ENCODE data around the gene OR2AE1.

Gene OR2AE1

DNA sequence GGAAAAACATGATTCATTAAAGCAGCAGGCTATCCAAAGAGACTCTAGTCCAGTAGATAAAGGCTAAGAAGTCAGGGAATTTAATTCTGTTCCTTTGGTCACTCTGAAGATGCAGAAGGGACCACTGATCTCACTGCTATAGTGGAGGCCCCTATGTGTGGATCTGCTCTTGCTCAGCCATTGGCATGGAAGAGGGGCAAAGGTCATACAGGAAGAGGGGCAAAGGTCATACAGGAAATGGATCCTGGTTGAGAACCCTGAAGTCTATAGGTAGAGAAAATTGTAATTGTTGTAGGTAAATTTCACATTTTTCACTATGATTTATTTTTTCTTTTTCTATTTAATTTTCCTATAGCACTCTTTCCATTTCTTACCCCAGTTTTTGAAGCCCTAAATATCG lies 21.6 kb downstream of the OR2AE1 start:
- no peak for DNase-seq

DNA sequence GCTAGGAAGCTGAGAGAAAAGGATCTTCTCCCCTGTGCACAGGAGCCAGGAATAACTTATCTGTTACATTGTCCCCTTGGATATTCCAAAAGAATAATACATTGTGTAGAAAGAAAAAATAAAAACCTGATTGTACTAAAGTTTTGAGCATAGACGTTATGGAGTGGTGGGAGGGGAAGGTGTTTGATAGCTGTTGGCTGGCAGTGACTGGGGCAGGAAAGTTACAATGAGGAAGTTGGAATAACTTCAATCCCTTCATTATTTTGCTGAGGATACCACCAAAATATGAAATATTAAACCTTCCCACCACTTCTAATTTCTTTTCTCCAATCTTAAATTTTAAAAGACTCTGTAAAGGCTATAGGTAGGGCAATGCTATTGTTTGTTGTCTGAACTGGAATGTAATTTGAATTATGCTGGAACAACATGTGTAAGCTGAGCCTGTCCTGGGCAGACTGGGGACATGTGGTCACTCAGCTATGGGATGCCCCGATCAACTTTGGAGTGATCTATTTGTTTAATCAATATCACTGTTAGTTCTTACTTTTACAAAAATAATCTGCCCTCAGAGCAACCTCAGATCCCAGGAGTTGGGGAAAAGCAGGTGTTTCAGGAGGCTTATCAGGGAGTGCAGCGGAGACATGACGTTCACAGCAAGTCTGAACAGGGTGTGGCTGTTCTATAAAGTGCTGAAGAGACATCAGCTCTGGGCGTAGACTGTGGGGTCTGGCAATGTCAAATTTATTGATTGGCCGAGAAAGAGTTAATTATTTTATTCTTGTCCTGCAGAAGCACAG lies 28.2 kb downstream of the OR2AE1 start:
- DNase-seq = no peak

DNA sequence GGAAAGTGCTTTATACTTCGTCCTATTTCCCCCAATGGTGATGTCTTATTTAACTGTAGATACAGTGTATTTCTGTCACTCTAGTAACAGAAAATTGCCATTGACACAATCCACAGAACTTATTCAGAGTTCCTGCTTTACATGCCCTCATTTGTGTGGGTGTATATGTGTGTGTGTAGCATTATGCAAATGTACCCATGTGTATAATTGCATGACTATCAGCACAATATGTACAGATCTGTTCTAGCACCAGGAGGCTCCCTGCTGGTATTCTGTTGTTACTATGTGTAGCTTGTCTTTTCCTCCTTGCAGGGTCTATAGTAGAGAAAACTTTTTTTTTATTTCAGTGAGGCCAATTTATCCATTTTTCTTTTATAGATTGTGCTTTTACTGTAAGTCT lies 32.5 kb downstream of the OR2AE1 start:
- no peak for DNase-seq

DNA sequence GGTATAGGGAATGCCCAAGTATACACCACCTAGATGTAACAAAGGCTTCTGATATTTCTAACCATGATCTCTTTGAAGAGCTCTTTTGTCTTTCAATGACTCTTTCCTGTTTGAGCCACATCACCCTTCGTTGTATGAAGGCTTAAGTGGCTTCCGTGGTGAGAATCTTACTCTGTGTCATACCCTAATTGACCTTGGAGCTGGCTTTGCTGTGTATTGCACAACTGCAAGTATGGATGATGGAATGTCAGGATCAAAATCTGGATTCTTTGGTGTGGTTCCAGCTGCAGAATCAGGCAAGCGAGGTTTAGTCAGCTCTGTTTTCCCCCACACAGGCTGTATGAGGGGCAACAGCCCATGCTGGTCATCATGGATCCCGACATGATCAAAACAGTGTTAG lies 33.0 kb downstream of the OR2AE1 start:
- no peak for DNase-seq

DNA sequence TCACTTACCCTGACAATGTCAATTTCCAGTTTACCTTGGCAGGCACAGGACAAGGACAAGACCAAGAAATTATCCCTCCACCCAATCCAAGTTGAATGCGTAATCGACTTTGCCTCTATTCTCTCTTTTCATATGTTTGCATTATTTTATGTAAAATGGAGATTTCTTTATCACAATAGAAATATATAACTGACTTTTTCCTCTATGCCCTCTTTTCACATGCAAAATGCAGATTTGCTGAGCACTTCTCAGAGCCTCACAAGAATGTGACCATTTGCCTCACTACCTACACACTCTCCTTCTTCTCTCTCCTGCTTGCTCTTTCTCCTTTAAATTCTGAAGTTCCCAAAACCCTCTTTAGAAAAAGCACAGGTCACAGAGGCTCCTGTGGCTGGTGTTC lies 33.9 kb downstream of the OR2AE1 start:
- no peak for DNase-seq

DNA sequence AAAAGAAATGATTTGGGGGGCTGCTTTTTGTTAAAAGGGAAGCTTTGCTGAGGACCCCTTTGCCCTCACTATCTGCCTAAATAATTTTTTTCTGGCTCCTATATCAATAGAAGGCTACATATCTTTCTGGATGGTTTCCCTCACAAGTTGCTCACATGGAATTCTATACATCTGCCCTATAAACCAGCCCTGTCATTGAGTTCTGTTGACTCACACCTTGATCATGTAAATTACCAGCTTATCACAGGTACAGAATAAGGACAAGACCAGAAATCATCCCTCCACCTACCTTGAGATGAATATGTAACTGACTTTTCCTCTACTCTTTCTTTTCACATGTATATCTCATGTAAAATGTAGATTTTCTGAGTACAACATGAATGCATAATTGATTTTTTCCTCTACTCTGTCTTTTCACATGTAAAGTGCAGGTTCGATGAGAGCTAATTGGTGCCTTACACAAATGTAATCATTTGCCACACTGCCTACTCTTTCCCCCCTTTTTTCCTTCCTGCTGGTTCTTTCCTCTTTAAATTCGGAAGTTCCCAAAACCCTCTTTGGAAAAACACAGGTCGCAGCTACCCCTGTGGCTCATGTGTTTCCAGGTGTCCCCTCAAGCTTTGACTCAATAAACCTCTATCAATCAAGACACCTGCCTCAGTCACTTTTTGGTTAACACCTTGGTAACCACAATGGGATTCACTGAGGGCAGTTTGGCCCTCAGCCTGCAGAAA lies 36.5 kb downstream of the OR2AE1 start:
- DNase-seq = no peak

DNA sequence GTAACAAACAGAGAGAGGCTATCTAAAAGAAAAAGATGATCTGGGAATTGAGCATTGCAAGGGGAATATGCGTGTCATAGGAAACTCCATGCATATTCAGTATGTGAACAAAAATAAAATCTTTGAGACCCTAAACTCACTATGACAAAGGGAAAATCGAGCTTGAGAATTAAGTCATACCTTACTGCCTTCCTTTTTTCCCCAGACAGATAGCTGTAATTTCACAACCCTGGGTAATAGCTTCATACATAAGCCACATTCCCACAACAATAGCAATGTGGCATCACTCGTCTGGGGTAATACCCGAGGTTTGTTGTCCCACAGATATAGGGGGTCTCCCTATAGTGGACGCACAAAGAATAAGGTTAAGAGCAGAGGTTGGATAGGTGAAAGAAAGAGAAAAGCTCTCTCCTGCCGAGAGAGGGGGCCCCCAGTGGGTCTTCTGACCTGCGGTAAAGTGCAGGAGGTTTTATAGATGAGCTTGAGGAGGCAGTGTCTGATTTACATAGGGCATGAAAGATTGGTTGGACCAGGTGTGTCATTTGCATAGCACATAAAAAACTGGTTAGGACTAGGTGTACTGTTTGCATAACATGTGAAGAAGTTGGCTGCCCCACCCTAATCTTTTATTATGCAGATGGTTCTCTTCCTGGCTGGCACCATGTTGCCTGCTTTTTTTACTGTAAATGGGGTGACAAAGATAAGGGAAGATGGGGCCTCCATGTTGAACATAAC lies 37.4 kb downstream of the OR2AE1 start:
- no peak for DNase-seq

DNA sequence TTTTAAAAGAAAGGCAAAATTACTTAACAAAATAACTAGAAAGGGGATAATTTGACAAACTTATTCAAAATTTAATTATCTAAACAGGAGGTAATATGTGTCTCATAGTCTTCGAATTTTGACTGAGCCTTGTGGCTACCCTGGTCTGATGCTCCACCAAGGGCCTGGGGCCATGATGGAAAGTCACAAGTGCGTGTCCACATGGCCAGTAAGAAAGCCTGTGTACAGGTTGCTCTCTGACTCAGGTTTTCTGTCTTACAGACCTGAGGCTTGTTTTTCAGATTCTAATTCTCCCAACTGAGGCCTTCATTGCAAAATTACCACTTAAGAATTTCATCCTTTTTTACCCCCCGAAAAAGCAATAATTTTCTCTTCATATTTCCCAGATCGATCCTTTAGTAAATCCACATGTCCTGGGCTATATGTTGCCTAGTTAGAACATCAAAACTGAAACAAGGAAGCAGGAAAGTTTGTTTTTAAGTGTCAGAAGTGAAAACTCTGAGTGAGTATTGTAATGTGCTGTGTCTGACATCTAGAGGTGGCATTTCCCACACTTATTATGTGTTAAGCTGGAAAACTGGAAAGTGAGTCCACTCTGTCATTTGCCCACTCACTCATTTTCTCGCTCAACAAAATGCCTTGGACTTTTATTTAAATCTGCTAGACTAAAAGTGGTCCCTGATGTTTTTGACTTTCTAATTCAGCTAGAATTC lies 39.0 kb downstream of the OR2AE1 start:
- DNase-seq = no peak

DNA sequence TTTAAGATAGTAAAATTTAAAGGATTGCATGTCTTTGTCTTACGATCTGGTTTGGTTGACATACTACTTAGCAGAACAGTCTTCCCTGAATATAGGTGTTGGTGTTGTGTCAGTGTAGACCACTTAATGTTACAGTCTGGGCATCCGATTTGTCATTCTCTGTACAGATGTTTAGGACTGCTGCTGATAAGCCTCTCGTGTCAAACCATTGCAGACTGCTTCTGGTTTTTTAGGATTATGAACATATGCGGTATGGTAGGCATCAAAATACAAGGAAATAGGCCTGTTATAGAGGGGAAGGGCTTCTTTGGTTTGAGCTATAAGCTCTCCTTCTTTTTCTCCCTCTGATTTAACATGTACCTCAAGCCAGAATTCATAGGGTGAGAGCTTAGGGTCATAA lies 41.6 kb downstream of the OR2AE1 start:
- no peak for DNase-seq

DNA sequence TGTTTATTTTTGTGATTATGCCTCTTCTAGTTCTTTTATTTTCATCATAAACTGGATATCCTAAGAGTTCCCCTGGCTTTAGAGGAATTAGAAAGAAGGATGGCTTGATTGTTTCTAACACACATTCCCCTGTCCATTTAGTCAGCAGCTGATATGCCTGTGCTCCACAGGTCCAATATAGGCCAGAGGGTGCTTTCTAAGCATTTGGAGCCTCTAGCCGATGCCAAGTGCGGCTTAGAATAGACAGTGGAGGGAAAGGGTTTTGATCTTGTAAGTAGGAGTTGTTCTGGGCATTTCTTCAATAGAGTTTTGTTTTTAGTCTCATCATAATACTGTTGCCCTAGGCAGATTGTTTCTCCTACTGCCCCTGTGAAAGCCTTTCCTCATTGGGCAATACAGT lies 42.5 kb downstream of the OR2AE1 start:
- DNase-seq = no peak

DNA sequence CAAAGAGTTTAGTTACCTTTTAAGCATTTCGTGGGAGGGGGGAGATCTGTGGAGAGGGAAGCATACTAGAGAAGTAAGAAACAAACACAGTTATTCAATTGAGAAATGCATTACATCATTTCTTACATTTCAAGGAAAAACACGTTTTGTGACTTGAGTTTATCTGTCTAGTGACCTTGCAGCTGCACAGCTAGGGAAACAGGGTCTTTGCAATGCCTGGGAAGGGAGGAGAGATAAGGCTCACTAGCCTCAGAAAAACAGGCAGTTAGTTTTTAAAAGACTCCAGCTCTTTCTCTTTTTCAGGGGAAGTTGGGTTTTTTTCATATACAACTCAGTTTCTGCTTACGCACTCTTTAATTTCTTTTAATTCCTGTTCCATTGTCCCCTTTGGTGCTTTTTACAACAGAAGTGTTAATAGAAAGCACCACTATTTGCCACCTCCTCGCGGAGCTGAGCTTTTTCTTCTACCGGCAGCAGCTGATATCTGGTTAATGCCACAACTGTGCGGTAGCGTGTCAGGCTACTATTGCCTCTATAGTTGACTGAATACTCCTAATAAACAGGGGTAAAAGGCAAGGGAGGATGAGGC lies 43.5 kb downstream of the OR2AE1 start:
- no peak for DNase-seq

DNA sequence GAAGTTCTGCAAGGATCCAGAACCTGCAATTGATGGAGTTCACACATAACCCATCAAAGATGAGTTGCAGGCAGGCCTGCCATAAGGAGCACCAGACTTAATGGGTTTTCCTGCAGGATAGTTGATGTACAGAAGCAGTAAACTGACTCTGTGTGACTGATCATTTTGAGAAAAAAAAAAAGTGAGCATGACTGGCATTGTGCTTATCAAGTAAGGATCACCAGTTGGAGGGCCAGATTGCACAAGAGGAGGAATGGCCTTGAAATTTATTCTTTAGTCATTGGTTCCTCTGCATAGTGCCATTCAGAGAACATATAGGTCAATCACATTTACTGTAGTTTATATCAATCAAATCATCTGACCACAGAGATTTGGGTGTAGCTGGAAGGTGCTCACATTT lies 45.2 kb downstream of the OR2AE1 start:
- no peak for DNase-seq

DNA sequence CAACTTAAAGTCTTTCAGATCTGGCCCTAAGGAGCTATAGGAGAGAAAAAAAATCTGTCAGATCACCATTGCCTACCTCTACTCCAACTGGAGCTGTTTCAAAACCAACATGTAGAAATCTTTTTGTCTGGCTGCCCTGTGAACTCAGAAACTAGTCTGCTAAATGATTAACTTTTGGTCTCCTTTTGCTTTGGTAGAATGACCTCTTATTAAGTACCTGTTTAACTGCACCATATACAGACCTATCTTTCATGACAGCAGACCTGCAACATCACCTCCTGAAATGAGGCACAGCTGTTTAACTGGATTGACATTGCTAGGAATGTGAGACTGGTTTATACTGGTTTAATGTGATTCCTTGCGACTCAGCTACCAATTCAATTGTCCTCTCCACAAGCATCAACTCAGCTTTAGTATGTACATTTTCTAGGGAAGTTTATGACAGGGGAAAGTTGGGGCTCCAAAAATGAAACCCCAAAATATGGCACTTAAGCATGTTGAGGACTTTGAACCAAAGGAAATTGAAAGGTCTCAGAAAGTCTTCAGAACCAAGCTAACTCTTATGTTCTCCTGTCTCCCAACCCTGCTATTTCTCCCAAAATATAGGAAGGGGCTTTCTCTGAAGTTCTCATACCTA lies 47.2 kb downstream of the OR2AE1 start:
- no peak for DNase-seq

DNA sequence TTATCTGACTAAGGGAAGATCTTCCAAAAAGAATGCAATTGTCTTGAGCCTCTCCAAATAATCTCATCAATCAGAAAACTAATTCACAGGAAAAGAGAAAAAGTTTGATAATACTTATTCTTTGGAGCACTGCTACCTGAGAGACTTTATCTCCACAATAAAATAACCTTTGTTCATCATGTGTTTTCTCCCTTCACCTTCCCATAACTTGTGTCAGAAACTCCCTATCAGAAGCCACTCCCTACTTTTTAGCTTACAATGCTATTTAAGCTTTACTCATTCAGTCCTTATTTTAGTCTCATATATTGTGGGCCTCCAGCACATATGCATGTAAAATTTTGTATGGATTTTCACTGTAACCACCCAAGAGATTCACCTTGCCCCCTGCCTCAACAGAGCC lies 48.0 kb downstream of the OR2AE1 start:
- DNase-seq = no peak

DNA sequence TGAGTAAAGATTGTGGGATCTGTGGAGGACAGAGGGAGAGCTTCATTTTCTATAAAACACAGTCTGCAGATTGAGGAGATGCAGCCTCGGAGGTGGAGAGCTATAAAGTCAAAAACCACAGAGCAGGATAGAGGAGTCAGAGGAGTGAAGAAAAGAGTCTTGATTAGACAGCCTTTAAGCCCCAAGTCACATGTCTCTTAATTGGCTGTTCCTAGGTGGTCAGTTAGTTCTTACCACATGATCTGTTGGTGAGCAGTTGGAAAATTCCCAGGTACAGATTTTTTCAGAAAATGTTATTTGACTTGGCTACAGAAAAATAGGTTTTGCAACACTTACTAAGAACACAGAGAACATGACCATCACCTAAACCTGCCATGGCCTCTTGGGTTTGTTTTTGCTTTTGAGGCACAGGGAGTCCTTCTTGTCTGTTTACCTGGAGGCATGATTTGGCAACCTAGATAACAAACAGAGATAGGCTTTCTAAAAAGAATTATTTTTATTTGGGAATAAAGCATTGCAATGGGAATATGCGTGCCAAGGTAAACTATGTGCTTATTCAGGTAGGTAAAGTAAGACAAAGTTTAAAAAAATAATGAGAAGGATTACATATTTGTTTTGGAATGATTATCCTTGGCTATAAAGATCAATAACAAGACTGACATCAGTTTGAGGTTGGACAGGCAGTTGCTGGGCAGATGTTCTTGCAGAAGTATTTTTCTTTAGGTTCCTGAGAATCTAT lies 49.6 kb downstream of the OR2AE1 start:
- DNase-seq = no peak

All from right forelimb (tissue), 1 donor.